Uterus (tissue), 4 donors: ENCODE results near the gene LRRC74A. TPM values are rescaled to one million over a fixed set of nuclear protein-coding genes. Genes with fewer than 3 reads are reported as not detected.

Source experiments
- DNase-seq, 2 donors: peaks; one replicate each; pipeline ENCODE4 v3.0.0-alpha.2; 2019 to 2020
- H3K27ac ChIP-seq, 2 donors: fragments of 200-600 bp; sonication (generic); 1 replicate in 1 of 2; 2 replicates in 1 of 2; pipeline ENCODE4 v1.5.1; 2016 to 2018
- H3K27me3 ChIP-seq, 2 donors: fragments of 200-600 bp; sonication (generic); one replicate each; pipeline ENCODE4 v1.5.1; 2018 to 2019; ENCODE audit warnings: control low read depth in 1 of 2
- H3K36me3 ChIP-seq, 2 donors: fragments of 200-600 bp; sonication (generic); one replicate each; pipeline ENCODE4 v1.5.1; 2019; ENCODE audit warnings: control low read depth in 1 of 2
- H3K4me1 ChIP-seq, 2 donors: fragments of 200-600 bp; sonication (generic); one replicate each; pipeline ENCODE4 v1.5.1; 2018 to 2019; ENCODE audit warnings: control low read depth in 1 of 2
- H3K4me3 ChIP-seq, 2 donors: fragments of 200-600 bp; sonication (generic); 1 replicate in 1 of 2; 2 replicates in 1 of 2; pipeline ENCODE4 v1.5.1; 2018 to 2019; ENCODE audit warnings: mild to moderate bottlenecking in 1 of 2
- H3K9me3 ChIP-seq, 2 donors: fragments of 200-600 bp; sonication (generic); one replicate each; pipeline ENCODE4 v1.5.1; 2019; ENCODE audit warnings: control low read depth in 1 of 2
- POLR2A ChIP-seq, 2 donors: fragments of 450-650 bp; IDR thresholded peaks; one replicate each; pipeline ENCODE4 v1.6.1; 2016; ENCODE audit warnings: antibody characterized with exemption in 2 of 2, mild to moderate bottlenecking in 1 of 2, moderate library complexity in 1 of 2
- intact Hi-C: fragments of 100-400 bp; cut with DNase I; formaldehyde crosslinking; loops from one replicate; pipeline ENCODE4 v1.15.1; 2023; ENCODE audit warnings: low total_unique reads
- total RNA-seq, 4 donors: library from RNA; depleted of rRNA in 3 of 4; stranded (reverse); fragments of >200 nt in 3 of 4; gene quantifications; one replicate each; pipeline versions ENCODE4 v1.1.0 to v1.2.4, GENCODE V29; 2014 to 2023
- TF ChIP-seq, protein P1 (sequence below), 4 experiments: fragments of 200-600 bp in 2 of 4; fragments of 450-650 bp in 2 of 4; sonication (generic) in 2 of 4; IDR thresholded peaks; one replicate each; pipeline ENCODE4 v1.5.1; 2016 to 2019; ENCODE audit warnings: antibody characterized with exemption in 4 of 4, mild to moderate bottlenecking in 2 of 4, moderate library complexity in 1 of 4
- donor health status: DM: yes; HTN: yes; CAD: no.

LRRC74A gene
- total RNA-seq, 4 donors from 2014 or later, result not detected

DNA sequence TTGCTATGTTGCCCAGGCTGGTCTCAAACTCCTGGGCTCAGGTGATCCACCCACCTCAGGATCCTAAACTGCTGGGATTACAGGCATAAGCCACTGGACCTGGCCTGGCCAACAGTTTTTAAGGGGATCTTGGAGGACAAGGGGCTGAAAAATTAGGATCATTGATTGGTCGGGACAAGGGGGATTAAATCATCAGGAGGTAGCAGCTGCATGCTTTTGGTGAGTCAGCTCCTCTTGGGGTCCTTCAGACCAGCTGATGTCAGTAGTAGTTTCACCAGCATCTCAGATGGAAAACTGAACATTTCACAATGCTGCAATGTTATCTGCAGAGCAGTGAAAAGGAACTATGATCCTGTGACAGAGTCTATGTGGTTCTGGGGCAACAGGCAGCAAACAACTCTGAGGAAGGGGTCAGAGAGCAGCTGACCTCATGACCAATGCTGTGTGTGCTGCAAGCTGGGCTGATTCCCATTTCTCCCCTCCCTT lies 6.3 kb downstream of the LRRC74A start:
- no peak overlapping the region for H3K27ac ChIP-seq
- intact Hi-C loops, result no loop called here
- TF ChIP-seq, protein P1, sequence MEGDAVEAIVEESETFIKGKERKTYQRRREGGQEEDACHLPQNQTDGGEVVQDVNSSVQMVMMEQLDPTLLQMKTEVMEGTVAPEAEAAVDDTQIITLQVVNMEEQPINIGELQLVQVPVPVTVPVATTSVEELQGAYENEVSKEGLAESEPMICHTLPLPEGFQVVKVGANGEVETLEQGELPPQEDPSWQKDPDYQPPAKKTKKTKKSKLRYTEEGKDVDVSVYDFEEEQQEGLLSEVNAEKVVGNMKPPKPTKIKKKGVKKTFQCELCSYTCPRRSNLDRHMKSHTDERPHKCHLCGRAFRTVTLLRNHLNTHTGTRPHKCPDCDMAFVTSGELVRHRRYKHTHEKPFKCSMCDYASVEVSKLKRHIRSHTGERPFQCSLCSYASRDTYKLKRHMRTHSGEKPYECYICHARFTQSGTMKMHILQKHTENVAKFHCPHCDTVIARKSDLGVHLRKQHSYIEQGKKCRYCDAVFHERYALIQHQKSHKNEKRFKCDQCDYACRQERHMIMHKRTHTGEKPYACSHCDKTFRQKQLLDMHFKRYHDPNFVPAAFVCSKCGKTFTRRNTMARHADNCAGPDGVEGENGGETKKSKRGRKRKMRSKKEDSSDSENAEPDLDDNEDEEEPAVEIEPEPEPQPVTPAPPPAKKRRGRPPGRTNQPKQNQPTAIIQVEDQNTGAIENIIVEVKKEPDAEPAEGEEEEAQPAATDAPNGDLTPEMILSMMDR (IDR thresholded peaks at IDR 0.05), result no peak
- TF ChIP-seq POLR2A (IDR thresholded peaks at IDR 0.05), result no peak
- no peak for DNase-seq
- no peak overlapping the region for H3K4me3 ChIP-seq
- no peaks in the 10 kb centered on the region for H3K36me3 ChIP-seq
- H3K27me3 ChIP-seq, result no peaks in the 10 kb centered on the region
- no peaks in the 10 kb centered on the region for H3K9me3 ChIP-seq
- no peaks in the 10 kb centered on the region for H3K4me1 ChIP-seq

DNA sequence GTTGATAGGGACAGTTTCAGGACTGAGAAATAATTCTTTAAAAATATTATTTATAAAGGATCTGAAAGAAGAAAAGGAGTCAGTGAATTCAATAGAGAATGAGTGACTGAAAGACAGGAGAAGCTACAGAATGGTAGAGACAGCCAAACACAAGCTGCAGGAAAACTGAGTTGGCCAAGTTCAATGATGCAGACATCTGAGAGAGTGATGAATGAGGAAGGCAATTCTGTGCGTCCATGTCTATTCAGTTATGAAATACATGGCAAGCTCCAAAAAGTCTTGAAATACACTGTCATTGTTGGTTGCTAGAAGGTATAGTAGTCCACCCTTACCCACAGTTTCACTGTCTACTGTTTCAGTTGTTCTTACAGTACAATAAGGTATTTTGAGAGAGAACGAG lies 6.8 kb downstream of the LRRC74A start:
- H3K27ac ChIP-seq, result no peak overlapping the region
- no peaks in the 10 kb centered on the region for H3K9me3 ChIP-seq
- DNase-seq, result no peak
- intact Hi-C loops, result no loop called here
- H3K4me3 ChIP-seq, result no peak overlapping the region
- H3K4me1 ChIP-seq, result no peaks in the 10 kb centered on the region
- no peaks in the 10 kb centered on the region for H3K27me3 ChIP-seq
- no peak for TF ChIP-seq POLR2A (IDR thresholded peaks at IDR 0.05)
- TF ChIP-seq, protein P1 (IDR thresholded peaks at IDR 0.05), result no peak
- H3K36me3 ChIP-seq, result no peaks in the 10 kb centered on the region

DNA sequence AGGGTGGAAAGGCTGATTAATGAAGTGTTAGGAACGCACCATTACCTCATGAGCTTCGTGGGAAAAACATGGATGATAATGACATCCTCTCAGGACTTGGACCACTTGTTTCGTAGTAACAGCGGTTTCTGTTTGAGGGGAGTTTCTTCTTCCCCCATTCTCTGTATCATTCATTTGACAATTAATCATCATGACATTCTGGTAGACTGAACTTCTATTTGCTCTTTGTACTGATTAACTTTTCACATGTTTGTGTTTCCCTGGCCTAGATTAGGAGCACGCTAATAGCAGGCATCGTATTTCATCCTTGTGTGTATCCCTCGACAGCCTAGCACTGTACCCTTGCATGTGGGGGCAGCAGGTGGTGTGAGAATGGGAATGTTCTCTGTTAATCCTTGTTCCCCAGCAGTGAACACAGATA lies 8.0 kb downstream of the LRRC74A start:
- H3K27ac ChIP-seq, result no peak overlapping the region
- H3K4me3 ChIP-seq, result no peak overlapping the region
- no peak for DNase-seq
- no peaks in the 10 kb centered on the region for H3K36me3 ChIP-seq
- no peaks in the 10 kb centered on the region for H3K27me3 ChIP-seq
- TF ChIP-seq, protein P1 (IDR thresholded peaks at IDR 0.05), result no peak
- TF ChIP-seq POLR2A (IDR thresholded peaks at IDR 0.05), result no peak
- H3K9me3 ChIP-seq, result no peaks in the 10 kb centered on the region
- intact Hi-C loops, result no loop called here
- H3K4me1 ChIP-seq, result no peaks in the 10 kb centered on the region

DNA sequence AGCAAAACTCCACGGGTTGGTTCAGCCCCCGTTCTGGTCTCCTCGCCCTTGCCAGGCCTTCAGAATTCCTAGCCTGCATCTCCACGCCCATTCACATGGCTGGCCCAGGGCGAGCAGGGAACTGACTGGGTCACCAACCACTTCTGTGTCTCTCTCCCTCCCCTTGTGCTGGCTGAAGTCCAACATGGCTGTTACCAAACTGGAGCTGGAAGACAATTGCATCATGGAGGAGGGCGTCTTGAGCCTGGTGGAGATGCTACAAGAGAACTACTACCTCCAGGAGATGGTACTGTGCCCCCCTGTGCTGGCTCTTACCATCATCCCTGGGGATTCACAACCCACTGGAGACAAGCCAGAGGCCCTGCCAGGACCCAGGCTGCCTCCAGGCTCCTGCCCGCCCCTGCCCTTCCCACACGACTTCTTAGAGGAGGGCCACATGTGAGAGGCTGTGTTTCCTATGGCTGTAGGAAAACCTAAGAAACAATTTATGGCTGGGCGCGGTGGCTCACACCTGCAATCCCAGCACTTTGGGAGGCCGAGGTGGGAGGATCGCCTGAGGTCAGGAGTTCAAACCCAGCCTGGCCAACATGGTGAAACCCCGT lies 9.9 kb downstream of the LRRC74A start:
- intact Hi-C loops, result no loop called here
- Histone ChIP-seq H3K9me3 (no peaks in the 10 kb centered on the region), H3K4me3 (no peak overlapping the region), H3K36me3 (no peaks in the 10 kb centered on the region), H3K27ac (no peak overlapping the region), H3K27me3 (no peaks in the 10 kb centered on the region), H3K4me1 (no peaks in the 10 kb centered on the region)
- no peak for DNase-seq
- TF ChIP-seq, protein P1 (IDR thresholded peaks at IDR 0.05), result no peak
- TF ChIP-seq POLR2A (IDR thresholded peaks at IDR 0.05), result no peak

DNA sequence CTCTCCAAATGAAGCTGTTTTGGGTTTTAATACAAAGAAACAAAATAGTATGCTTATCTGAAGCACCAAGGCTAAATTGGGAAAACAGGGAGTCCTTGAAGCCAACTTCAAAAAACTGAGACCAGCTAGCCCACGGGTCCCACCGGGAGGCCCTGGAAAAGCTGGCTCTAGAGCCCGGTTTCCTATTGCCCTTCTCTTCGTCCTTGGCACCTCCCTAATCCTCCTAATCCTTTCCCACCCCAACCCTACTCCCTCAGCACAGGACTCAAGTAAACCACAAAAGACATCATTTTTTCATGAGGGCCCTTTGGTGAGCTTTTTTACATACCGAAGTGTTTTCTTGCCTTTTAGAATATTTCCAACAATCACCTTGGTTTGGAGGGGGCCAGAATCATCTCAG lies 11.3 kb downstream of the LRRC74A start:
- DNase-seq, result no peak
- Histone ChIP-seq H3K36me3 (no peaks in the 10 kb centered on the region), H3K9me3 (no peaks in the 10 kb centered on the region), H3K27ac (no peak overlapping the region), H3K4me3 (no peak overlapping the region), H3K27me3 (no peaks in the 10 kb centered on the region), H3K4me1 (no peaks in the 10 kb centered on the region)
- intact Hi-C loops, result no loop called here
- no peak for TF ChIP-seq POLR2A (IDR thresholded peaks at IDR 0.05)
- TF ChIP-seq, protein P1 (IDR thresholded peaks at IDR 0.05), result no peak
